ENCODE measurements around the gene CD163L1. TPM values are rescaled to one million over a fixed set of nuclear protein-coding genes. Genes with fewer than 3 reads are reported as not detected.

Gene CD163L1
- total and polyA plus RNA-seq, 7 donors = 0.54 to 49.0 (median 3.6) TPM

GRCh38 chr12:7396418-7396817, 47.5 kb downstream of the CD163L1 start:
- no peak for TF ChIP-seq CTCF (IDR thresholded peaks at IDR 0.05)
- TF ChIP-seq POLR2A (IDR thresholded peaks at IDR 0.05) = no peak
- no peak for TF ChIP-seq EP300 (IDR thresholded peaks at IDR 0.05)
- no peak for TF ChIP-seq POLR2AphosphoS5 (IDR thresholded peaks at IDR 0.05)
- H3K9me3 ChIP-seq = no peaks in the 10 kb centered on the region
- no peak overlapping the region for H3K4me3 ChIP-seq
- no peaks in the 10 kb centered on the region for H3K27me3 ChIP-seq
- no peak overlapping the region for H3K27ac ChIP-seq
- no peaks in the 10 kb centered on the region for H3K4me1 ChIP-seq
- WGBS, 2 donors = 72 to 84% methylated on average over 3 of the region's 3 CpGs
- no peaks in the 10 kb centered on the region for H3K36me3 ChIP-seq
- no peak for DNase-seq
- intact Hi-C loops (cut with DNase I) = no loop called here

DNA sequence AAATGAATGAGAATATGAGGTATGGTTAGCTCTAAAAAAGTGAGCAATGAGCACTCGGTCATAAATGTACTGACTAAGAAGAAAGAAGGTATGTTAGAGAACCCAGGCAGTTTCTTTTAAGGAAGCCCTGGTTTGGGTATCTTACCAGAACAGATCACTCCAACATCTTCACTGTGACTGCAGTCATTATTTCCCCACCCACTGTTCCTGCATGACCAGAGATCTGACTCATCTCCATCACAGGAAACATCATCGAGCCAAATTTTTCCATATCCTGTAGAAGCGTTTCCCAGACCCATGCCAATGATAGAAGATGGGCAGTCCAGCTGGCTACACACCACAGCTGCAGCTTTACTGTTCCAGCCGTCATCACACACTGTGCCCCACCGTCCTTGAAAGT, 48.0 kb downstream of the CD163L1 start:
- H3K36me3 ChIP-seq = no peaks in the 10 kb centered on the region
- H3K27ac ChIP-seq = no peak overlapping the region
- DNase-seq = no peak
- H3K27me3 ChIP-seq = no peaks in the 10 kb centered on the region
- no peak for TF ChIP-seq EP300 (IDR thresholded peaks at IDR 0.05)
- TF ChIP-seq CTCF (IDR thresholded peaks at IDR 0.05) = no peak
- TF ChIP-seq POLR2A (IDR thresholded peaks at IDR 0.05) = no peak
- no peak for TF ChIP-seq POLR2AphosphoS5 (IDR thresholded peaks at IDR 0.05)
- intact Hi-C loops (cut with DNase I) = no loop called here
- no peak overlapping the region for H3K4me3 ChIP-seq
- 81 to 87% methylated on average over 5 of the region's 5 CpGs for WGBS, 2 donors
- no peaks in the 10 kb centered on the region for H3K4me1 ChIP-seq
- no peaks in the 10 kb centered on the region for H3K9me3 ChIP-seq

DNA sequence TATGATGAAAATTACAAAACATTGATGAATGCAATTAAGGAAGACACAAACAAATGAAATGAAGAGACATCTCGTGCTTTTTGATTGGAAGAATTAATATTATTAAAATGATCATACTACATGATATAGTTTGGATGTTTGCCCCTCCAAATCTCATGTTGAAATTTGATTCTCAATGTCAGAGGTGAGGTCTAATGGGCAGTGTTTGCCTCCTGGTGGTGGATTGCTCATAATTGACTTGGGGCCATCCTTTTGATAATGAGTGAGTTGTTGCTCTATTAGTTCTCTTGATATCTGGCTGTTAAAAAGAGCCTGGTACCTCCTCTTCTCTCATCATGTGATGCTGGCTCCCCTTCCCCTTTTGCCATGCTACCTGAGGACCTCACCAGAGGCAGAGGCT, 56.7 kb downstream of the CD163L1 start:
- Histone ChIP-seq H3K4me3 (no peak overlapping the region), H3K27me3 (no peaks in the 10 kb centered on the region), H3K36me3 (no peaks in the 10 kb centered on the region), H3K27ac (no peak overlapping the region), H3K9me3 (no peaks in the 10 kb centered on the region), H3K4me1 (no peaks in the 10 kb centered on the region)
- no peak for DNase-seq
- intact Hi-C loops (cut with DNase I) = no loop called here
- WGBS, 2 donors = 47 to 65% methylated on average over 1 of the region's 1 CpG
- no peak for TF ChIP-seq POLR2AphosphoS5 (IDR thresholded peaks at IDR 0.05)
- TF ChIP-seq CTCF (IDR thresholded peaks at IDR 0.05) = no peak
- TF ChIP-seq POLR2A (IDR thresholded peaks at IDR 0.05) = no peak
- TF ChIP-seq EP300 (IDR thresholded peaks at IDR 0.05) = no peak

DNA sequence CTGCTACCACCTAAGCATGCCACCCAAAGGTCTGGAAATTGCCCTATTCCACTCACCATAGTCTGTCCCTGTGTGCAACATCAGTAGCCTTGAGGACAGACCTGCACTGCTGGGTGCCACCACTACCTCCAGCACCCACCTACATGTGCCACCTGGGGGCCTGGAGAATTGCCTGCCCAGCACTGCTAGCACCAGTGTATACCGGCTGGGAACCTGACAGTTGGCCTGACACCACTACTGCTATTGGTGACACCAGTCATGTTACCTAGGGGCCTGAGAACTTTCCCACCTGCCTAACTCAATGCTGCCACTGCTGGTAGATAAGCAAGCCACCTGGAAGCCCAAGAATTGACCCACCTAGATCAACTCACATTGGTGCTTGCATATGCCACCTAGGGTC, 60.8 kb downstream of the CD163L1 start:
- intact Hi-C loops (cut with DNase I) = no loop called here
- DNase-seq = no peak
- Histone ChIP-seq H3K27ac (no peak overlapping the region), H3K9me3 (no peaks in the 10 kb centered on the region), H3K36me3 (no peaks in the 10 kb centered on the region), H3K4me3 (no peak overlapping the region), H3K27me3 (no peaks in the 10 kb centered on the region), H3K4me1 (no peaks in the 10 kb centered on the region)
- WGBS, 2 donors = 90 to 95% methylated on average over 1 of the region's 1 CpG
- TF ChIP-seq POLR2A (IDR thresholded peaks at IDR 0.05) (no peak), EP300 (IDR thresholded peaks at IDR 0.05) (no peak), POLR2AphosphoS5 (IDR thresholded peaks at IDR 0.05) (no peak), CTCF (IDR thresholded peaks at IDR 0.05) (no peak)

GRCh38 chr12:7376196-7376595, 67.8 kb downstream of the CD163L1 start:
- H3K4me1 ChIP-seq = no peaks in the 10 kb centered on the region
- no peak for TF ChIP-seq EP300 (IDR thresholded peaks at IDR 0.05)
- no peak for TF ChIP-seq POLR2AphosphoS5 (IDR thresholded peaks at IDR 0.05)
- TF ChIP-seq CTCF (IDR thresholded peaks at IDR 0.05) = no peak
- no peak for TF ChIP-seq POLR2A (IDR thresholded peaks at IDR 0.05)
- H3K36me3 ChIP-seq = no peaks in the 10 kb centered on the region
- no peak for DNase-seq
- 46 to 70% methylated on average over 1 of the region's 1 CpG for WGBS, 2 donors
- H3K27ac ChIP-seq = no peak overlapping the region
- H3K27me3 ChIP-seq = no peaks in the 10 kb centered on the region
- no peak overlapping the region for H3K4me3 ChIP-seq
- no peaks in the 10 kb centered on the region for H3K9me3 ChIP-seq
- intact Hi-C loops (cut with DNase I) = no loop called here
